Stimulated activated CD4-positive, alpha-beta T cell treated with anti-CD3 and anti-CD28 coated beads, Interleukin-15, amount 100 ng/mL, for 1 hour (primary cell): Measurements from ENCODE around the gene PTPRR.

ENCODE experiments used
- DNase-seq, 2 donors: peaks; one replicate each; pipeline ENCODE4 v3.0.0-alpha.2; 2020; ENCODE audit warnings: low read depth in 1 of 2, low spot score in 1 of 2

PTPRR gene

GRCh38 chr12:70648191-70648590 is 272.3 kb downstream of the PTPRR start:
- no peak for DNase-seq

- DNase-seq, result no peak
Measured at GRCh38 chr12:70646850-70647249, 273.7 kb downstream of the PTPRR start.

- no peak for DNase-seq
Measured at GRCh38 chr12:70645494-70646317, 274.8 kb downstream of the PTPRR start.

GRCh38 chr12:70644861-70645260 is 275.7 kb downstream of the PTPRR start:
- no peak for DNase-seq

GRCh38 chr12:70643939-70644338 is 276.6 kb downstream of the PTPRR start:
- no peak for DNase-seq

DNA sequence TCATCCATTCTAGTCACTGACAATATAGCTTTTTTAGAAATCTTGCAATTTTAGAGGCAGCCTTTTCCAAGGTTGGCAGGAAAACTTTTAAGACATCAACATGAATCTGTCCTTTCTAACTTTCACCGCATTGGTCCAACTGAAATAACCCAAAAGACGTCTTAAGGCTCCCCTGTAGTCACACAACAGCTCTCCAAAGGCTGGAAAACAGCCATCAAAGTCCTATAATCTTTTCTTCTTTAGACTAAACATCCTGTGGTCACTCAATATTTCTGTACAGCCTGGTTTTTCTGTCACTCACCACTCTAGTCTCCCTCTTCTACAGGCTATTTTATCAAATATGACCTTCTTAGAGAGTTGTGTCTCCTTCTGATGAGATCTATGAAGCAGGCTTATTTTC is 278.8 kb downstream of the PTPRR start:
- DNase-seq, result no peak

DNA sequence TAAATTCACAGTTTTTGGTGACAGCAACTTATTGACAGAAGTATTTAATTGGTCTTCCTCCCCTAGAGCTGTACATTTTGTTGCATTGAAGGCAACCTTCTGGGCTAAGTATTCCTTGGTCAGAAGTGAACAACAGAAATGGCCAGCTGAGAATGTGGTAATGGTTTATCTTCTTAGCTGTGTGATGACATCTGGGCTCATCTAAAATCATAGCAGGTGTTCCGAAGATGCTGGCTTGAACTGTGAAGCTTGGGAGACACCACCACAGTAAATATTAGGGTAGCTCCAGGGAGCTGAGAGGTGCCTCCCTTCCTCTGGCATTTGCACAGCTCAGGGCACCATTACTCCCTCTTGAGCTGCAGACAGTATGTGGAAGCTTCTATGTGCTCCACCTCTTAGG is 279.6 kb downstream of the PTPRR start:
- no peak for DNase-seq

DNA sequence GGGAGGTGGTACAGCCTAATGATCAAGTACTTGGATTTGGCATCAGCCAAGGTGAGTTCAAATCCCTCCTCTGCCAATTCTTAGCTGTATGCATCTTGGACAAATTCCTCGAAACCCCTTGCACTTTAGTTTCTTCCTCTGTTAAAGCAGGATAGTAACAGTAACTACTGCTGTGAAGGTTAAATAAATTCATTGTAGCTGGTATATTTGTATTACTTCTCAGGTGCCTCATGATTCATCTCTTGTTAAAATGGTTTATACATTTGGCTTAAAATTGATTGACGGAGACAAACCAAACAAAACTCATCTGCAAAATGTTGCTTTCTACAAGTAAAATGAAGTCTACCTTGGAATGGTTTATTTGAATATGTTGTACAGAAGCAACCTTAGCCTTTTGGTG is 281.0 kb downstream of the PTPRR start:
- no peak for DNase-seq

DNA sequence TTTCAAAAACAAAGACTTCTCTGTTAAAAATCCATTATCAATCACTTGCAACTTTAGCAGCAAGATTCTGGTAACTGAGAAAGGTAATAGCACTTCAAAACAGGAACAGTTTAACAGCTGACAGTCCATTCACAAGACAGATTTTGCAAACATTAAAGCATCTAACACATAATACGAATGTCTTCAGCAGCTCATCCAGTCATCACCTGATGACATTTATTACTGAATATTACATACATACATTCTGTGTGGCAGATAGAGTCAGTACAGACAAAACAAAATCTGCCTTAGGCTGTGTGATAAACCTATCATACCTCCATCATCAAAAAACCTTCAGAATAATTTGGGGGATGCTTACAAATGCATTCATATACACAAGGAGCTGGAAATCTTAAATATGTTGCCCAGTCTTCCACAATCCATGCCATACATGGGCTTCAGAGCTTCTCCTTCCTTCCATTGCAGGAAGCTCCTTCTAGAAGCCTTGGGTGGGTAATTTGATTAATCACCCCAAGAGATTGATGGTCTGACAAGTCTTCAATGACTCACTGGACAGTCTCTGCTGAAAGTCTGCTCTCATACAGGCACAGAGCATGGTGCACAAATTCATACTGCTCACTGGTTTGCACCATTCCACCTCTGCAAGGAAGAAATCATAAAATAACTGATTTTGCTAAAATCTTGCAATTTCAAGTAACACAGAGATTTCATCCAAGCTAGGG is 281.7 kb downstream of the PTPRR start:
- no peak for DNase-seq

GRCh38 chr12:70637303-70638085 is 283.0 kb downstream of the PTPRR start, which contains the start of gene PTPRB:
Gene PTPRB (minus strand): TSS chr12:70637429. CDS start chr12:70637395, 34 bp downstream.
- no peak for DNase-seq

DNA sequence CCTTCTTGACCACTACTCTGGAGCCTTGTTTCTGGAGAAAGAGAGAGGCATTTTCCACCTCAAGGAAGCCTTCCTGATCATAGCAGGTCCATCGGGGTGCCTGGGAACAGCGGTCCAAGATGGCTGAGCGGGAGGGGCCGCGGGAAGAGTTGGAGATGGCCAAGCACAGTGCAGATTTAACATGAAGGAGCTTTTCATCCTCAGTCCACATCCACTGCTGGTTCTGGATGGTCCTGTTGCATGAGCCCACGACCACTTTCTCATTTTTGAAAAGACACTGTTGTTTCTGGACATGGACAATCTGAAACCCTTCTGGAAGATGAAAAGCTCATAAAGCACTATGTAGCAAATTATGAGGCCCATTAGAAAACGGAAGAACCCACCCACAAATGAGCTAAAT is 284.8 kb downstream of the PTPRR start:
- DNase-seq, result no peak

- DNase-seq, result no peak
Measured at GRCh38 chr12:70628701-70629480, 291.6 kb downstream of the PTPRR start.

GRCh38 chr12:70627677-70628076 is 292.9 kb downstream of the PTPRR start:
- no peak for DNase-seq

DNA sequence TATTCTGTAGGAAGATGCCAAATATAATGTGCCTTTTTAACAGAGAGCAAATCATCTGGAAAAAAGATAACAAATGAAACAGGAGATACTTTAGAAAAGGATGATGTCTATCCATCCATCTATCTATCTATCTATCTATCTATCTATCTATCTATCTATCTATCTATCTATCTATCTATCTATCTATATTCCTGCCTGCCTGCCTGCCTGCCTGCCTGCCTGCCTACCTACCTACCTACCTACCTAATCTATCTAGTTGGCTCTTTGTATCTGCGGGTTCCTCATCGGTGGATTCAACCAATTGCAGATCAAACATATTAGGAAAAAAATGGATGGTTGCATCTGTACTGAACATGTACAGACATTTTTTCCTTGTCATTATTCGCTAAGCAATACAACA is 294.4 kb downstream of the PTPRR start:
- DNase-seq, result no peak

DNA sequence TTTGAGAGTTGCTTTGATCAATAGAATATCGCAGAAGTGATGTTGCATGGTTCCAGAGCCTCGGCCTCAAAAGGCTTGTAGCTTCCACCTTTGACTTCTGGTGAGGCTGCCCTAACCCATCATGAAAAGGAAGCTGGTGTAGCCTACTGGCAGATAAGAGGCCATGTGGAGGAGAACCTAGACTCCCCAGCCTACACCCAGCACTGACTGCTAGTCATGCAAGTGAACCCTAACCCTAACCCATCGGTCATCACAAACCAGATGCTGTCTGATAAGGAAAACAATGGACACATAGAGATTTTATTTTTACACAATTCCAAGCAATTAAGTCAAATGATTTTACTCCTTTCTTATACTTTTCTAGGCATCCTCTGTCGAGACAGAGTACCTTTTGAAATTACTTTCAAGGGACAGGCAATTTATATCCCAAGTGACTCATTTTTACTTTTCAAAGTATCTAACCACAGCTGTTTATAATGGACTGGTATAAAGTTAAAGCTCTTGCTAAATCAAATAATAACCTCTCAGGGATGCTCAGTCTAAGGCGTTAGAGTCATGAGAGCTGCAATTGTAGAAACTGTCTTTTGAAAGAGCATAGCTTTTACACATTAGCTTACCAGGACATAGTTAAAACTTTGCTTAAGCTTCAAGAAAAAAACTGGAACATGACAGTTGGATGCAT is 300.9 kb downstream of the PTPRR start:
- DNase-seq, result no peak

DNA sequence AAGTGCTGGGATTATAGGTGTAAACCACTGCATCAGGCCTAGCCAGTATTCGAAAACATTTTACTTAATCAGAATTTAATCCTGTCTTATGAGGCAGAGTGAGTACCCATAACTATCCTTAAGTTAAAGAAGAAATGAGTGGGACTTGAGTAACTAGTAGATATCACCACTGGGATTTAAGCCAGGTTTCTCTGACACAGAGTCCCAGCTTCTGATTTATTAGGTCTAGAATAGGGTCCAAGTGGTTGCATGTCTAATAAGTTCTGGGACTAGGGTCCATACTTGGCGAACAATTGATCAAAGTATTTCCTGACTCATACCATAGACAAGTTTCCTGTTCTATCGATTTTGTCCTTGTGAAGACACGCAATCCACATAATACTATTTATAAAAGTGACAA is 302.2 kb downstream of the PTPRR start:
- no peak for DNase-seq

DNA sequence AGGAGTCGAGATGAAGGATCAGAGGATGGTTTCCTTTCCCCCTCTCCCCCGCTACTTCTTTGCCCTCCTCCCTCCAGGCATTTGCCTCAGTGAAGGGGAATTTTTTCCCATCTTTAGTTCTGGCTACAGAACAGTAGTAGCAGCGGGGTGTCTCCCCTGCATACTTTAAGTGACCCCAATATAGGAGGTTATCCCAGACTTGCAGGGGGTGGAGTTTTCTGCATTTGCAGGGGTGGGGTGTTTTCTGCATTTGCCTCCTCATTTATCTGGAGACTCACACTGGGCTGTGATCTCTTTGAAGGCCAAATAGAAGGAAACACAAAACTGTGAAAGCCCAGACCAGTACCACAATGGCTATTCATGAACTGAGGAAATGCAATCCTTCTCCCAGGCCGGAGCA is 303.1 kb downstream of the PTPRR start:
- no peak for DNase-seq

DNA sequence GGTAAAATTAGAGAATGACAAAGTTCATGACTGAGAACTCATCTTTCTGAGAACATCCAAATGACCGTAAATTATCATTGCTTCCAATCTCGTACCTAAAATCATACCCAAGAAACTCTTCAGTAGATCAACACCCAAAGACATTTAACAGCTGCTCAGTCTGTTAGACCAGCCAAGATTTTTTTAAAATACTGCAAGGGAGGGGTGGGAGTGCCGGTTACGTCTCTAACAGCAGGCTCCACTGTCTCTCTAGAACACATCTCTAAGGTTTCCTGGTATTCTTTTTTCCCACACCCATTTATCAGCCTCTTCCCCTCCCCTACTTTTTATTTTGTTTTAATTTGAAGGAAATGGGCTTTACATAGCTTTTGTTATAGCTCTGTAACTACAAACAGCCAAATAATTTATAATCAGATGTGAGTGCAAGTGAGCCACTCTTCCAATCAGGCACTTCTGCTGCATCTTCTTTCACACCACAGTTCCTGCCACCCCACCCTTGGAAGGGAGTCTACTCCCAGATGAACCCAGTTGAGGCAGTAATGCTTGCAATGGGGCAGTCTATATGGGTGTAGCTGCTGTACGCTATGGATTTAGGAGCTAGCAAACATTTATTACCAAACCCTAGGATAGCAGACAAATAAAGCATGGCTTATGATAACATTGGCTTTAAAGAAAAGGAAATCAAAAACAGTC is 305.2 kb downstream of the PTPRR start:
- no peak for DNase-seq

DNA sequence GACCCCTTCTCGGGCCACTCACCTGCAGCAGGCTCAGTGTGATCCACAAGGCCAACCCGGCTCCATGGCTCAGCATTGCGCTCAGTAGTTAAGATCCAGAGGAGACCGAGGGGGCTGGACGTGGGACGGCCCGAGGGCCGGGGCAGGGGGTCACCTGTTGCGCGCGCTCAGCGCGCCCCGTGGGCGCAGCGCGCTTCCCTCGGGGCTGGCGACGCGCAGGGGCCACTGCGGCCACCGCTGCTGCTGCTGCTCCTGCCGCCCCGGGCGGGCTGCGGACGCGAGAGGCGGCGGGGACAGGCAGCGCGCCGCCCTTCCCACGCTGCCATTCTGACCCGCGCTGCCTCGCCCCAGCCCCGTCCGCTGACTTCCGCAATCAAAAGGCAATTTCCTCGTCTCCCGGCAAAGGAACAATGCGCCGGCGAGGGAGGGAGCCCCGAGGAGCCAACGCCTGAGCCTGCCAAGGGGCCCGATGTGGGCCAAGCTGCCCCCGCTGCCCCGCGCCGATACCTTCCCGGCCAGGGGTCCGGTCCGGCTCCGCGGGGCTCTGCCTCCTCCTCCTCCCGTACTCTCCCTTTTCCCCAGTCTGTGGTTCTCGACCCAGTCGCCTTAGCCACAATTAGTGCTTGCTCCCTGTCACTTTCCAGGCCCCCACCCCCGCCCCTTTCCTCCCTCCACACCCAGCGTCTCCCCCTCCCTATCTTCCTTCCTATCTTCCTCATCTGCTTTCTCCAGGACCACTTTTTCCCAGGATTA is 310.6 kb downstream of the PTPRR start:
- no peak for DNase-seq
